Activated naive CD4-positive, alpha-beta T cell treated with Interleukin-2 at 50 U/mL for 16 hours (primary cell): ENCODE measurements around the gene INSL3.
"Not testable (repeated sequence)": the region's sequence is repeated elsewhere in the genome, so short reads cannot be mapped to it uniquely, and the experiment has no call there.

ENCODE experiments used
- DNase-seq: peaks from one replicate; pipeline ENCODE4 v3.0.0-alpha.2; 2020

The INSL3 gene

DNA sequence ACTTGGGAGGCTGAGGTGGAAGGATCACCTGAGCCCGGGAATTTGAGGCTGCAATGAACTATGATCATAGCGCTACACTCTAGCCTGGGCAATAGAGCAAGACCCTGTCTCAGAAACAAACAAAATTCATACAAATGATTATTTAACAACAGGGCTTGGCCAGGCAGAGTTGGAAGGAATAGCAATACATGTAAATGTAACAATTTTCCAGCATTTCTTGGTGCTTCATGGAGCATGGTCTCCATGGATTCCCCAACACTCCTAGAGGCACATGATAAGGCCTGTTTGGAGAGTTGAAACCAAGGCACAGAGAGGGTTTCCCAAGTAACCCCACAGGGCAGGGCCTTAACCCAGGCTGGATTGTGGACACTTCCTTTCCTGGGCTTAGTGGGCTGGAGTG is 10.2 kb downstream of the INSL3 start:
- DNase-seq, result no peak

DNA sequence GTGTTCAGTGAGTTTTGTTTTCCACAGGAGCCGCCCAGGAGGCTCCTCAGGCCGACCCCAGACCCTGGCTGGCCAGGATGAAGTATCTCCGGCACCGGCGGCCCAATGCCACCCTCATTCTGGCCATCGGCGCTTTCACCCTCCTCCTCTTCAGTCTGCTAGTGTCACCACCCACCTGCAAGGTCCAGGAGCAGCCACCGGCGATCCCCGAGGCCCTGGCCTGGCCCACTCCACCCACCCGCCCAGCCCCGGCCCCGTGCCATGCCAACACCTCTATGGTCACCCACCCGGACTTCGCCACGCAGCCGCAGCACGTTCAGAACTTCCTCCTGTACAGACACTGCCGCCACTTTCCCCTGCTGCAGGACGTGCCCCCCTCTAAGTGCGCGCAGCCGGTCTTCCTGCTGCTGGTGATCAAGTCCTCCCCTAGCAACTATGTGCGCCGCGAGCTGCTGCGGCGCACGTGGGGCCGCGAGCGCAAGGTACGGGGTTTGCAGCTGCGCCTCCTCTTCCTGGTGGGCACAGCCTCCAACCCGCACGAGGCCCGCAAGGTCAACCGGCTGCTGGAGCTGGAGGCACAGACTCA is 13.5 kb downstream of the INSL3 start:
- DNase-seq, result no peak

DNA sequence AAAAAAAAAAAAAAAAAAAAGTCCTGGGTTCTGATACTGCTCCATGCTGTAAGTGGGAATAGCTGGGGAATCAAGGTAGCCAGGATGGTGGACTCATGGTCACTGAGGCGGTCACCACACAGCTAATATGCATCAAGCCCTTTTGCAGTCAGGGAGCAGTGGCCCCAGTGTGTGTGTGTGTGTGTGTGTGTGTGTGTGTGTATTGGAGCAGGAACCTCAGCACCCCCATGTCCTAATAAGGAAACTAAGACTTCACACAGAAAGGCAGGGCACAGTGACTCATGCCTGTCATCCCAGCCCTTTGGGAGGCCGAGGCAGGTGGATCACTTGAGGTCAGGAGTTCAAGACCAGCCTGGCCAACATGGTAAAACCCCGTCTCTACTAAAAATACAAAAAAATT is 14.4 kb downstream of the INSL3 start:
- DNase-seq, result no peak

DNA sequence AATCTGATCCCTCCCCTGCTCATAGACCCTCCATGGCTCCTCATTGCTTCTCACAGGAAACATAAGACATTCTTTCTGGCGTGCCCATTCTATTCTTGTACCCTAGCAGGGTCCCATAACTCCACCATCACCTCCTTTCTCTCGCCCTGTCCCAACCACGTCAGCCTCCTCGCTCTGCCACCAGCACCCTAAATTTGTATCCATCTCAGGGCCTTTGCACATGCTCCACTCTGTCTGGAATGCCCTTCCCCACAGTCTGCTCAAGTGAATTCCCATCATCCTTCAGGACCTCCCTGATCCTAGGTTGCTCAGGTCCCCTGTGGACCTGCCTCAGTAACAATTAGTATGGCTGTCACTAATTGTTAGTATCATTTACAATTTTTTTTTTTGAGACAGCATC is 15.9 kb downstream of the INSL3 start:
- no peak for DNase-seq

DNA sequence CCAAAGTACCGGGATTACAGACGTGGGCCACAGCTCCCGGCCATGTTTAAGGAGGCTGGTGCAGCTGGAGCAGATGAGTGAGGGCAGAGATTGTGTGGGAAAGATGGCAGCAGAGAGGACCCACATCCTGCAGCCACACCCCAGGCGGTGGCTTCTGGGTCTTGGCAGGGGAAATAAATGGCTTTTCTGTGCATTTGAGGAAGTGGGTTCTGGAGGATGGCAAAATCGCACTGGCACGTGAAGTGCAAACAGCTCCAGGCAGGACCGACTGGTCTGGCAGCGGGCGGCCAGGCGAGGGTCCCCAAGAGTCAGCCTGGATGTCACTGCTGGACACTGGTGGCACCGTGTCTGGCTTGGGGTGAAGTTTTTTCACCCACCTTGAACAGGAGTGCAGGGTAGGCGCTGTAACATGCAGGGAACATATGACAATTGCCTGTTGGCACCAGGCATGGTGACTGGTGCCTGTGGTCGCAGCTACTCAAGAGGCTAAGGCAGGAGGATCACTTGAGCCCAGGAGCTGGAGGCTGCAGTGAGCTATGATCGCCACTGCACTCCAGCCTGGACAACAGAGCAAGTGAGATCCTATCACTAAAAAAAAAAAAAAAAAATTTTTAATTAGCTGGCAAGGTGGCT is 17.9 kb downstream of the INSL3 start:
- peak; percentile 17 for DNase-seq

GRCh38 chr19:17802137-17802858 is 19.0 kb downstream of the INSL3 start:
- no peak for DNase-seq

DNA sequence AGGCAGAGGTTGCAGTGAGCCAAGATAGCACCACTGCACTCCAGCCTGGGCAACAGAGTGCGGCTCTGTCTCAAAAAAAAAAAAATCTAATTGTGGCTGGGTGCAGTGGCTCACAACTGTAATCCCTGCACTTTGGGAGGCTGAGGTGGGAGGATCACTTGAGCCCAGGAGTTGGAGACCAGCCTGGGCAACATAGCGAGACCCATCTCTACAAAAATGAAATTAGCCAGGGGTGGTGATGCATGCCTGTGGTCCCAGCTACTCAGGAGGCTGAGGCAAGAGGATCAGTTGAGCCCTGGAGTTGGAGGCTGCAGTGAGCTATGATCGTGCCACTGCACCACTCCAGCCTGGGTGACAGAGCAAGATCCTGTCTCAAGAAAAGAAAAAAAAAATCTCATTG is 22.7 kb downstream of the INSL3 start:
- DNase-seq, result not testable (repeated sequence)

DNA sequence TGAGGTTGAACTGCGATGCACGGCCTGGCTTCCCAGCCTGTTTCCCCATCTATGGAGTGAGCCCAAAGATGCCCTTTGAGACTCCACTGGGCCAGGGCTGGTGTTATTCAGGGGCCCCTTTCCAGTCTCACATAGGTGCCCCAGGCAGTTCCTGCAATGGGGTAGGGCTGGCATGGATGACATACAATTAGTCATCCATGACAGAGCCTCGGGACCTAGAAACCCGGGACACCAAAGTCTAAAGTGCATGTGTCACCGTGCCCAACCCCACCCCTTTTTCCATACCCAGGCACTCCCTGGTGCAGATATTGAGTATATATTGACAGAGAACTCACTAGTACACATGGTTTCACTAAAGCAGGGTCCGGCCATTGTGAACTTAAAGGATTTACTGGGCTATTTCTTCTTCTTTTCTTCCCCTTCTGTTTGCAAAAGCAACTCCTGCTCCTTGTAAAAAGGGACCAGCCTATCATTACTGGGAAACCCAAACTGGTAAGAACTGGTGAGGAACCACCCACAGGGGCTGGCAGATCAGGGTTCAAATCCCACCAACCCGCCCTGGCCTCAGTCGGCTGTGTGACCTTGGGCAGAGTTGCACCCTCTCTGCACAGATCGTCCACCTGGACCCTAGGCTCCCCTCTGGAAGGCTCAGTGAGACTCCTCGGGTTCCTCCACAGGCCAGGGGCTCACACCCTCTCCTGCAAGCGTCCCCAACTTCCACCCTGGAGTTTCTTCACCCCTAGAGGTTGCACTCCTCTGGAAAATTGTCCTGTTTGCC is 23.7 kb downstream of the INSL3 start:
- DNase-seq, result peak; percentile 60

GRCh38 chr19:17796838-17797423 is 24.4 kb downstream of the INSL3 start:
- no peak for DNase-seq

- no peak for DNase-seq
Observed at GRCh38 chr19:17796013-17796837, 25.1 kb downstream of the INSL3 start.

DNA sequence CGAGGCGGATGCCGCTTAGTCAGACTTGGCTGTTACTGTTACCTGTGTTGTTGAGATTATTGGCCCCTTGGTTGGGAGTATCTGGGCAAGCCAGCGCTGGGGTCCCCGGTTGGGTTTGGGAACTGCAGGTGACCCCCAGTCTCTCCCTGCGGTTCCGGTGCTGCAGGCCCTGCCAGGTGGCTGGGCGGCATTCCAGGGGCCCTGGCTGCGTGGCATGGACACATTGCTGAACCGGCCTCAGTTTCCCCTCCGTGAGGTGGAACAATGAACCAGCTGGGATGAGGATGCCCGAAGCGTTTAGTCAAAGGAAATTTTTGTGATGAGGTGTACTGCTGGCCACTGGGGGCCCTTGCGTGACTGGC is 25.8 kb downstream of the INSL3 start:
- no peak for DNase-seq

GRCh38 chr19:17794731-17795494 is 26.4 kb downstream of the INSL3 start, which contains the start of gene B3GNT3:
Gene B3GNT3 (plus strand): TSS chr19:17795138. CDS start chr19:17807808, 12,670 bp downstream.
- DNase-seq, result peak; percentile 24

DNA sequence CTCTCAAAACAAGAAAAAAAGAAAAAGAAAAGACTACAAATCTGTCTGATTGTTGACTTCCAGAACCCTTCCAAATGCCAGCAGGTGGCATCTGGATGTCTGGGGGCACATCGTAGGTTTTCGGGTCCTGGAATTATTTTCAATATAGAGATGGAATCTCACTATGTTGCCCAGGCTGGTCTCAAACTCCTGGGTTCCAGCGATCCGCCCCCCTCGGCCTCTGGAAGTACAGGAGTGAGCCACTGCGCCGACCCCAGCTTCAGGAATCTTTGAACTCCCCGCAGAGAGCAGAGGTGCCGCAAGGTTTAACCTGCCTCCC is 26.9 kb downstream of the INSL3 start:
- DNase-seq, result no peak

DNA sequence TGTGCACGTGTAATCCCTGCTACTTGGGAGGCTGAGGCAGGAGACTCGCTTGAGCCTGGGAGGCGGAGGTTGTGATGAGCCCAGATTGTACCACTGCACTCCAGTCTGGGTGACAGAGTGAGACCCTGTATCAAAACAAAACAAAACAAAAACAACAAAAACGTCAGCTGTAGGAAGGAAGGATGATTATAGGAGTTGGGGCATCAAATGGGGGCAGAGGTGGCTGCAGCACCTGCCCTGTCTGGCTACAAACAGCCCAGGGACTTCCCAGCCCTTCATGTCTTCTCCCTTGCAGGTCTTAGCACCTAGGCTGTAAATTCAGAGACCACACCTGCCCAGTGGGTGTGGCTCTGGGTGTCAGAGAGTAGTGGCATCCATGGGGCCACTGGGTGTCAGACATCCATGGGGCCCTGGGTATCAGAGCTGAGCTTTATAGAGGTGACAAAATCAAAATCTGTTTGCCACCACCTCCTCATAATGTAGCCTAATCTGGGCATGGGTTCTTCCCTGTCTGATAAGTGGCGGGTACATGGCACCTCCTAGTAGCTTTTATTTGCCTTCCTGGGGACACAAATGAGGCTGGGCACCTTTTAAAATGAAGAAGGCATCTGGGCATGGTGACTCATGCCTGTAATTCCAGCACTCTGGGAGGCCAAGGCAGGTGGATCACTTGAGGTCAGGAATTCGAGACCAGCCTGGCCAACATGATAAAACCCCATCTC is 31.1 kb downstream of the INSL3 start:
- DNase-seq, result no peak

GRCh38 chr19:17788632-17789031 is 32.7 kb downstream of the INSL3 start:
- no peak for DNase-seq

- DNase-seq, result no peak
Observed at GRCh38 chr19:17787274-17787913, 33.9 kb downstream of the INSL3 start.

DNA sequence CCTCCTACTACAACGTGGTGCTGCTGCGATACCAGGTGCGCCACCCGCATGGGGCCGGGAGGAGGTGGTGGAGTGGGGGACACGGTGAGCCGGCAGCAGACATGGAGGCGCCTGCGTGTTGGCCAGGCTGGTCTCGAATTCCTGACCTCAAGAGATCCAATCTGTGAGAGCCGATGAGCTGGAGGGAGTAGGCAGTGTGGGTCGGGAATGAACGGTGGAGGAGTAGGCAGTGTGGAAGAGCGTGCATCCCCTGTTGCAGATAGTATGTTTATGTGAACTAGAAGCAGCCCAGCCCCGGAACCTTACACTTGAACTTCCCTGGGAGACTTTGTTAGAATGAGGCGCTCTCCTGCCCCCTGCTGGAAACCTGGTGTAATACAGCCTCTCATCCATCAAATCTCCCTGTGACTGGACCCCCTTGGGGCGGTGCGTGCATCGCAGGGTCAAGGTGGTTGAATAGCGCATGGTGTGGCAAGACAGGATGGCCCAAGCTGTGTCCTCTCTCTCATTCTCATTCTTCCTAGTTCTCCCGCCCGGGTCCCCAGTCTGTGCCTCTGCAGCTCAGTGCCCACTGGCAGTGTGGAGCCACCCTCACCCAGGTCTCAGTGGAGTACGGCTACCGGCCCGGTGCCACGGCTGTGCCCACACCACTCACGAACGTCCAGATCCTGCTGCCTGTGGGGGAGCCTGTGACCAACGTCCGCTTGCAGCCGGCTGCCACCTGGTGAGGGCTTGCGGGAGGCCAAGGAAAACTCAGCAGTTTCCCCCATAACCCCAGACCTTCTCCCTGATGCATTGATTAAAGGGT is 36.9 kb downstream of the INSL3 start:
- DNase-seq, result peak; percentile 71

GRCh38 chr19:17783721-17784120 is 37.6 kb downstream of the INSL3 start:
- DNase-seq, result not testable (repeated sequence)

DNA sequence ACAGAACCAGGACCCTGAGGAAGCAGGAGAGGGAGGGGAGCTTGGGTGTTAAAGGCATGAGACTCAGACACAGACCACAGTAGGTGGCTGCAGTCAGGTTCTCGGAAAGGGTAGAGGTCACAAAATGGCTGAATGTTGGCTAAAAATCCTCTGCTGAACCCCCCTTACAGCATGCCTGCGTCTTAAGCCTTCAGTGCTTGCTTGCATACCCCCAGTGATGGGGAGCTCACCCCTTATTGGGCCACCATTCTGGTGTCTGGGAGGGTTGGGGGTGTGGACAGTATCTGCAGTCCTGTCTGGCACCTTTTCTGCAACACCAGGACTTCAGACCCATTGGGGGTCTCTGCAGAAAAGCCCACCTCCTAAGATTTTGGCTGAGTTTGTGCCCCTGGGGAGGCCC is 40.5 kb downstream of the INSL3 start:
- no peak for DNase-seq
